Airway epithelial cell (primary cell): ENCODE data around the gene MCMBP. TPM values are rescaled to one million over a fixed set of nuclear protein-coding genes. Genes with fewer than 3 reads are reported as not detected.

Experiments used
- total RNA-seq: library from RNA; depleted of rRNA; stranded (reverse); fragments of >200 nt; gene quantifications from 2 replicates; pipeline ENCODE4 v1.2.3, GENCODE V29; 2015

The MCMBP gene
- 46.9 and 49.2 TPM in 2 replicates for total RNA-seq

GRCh38 chr10:119872610-119872859 lies at the start of gene MCMBP:
MCMBP (minus strand) TSS chr10:119872843; CDS start chr10:119872584, 259 bp downstream.

GRCh38 chr10:119892188-119893065 lies 19.8 kb upstream of the MCMBP start, which contains the start of gene SEC23IP:
SEC23IP (plus strand) TSS chr10:119892730; CDS start chr10:119892783, 53 bp downstream.

Other genes with a start within 250 kb of the MCMBP start
- 82.1 and 112 TPM in 2 replicates for gene BAG3, start 221.5 kb downstream of the MCMBP start, total RNA-seq
- gene INPP5F, start 146.8 kb downstream of the MCMBP start, total RNA-seq, result 7.3 and 14.5 TPM in 2 replicates
- gene SEC23IP, start 19.9 kb upstream of the MCMBP start, total RNA-seq, result 14.4 and 28.7 TPM in 2 replicates